ENCODE results near the gene KCNE4. TPM values are rescaled to one million over a fixed set of nuclear protein-coding genes. Genes with fewer than 3 reads are reported as not detected.

Gene KCNE4
- total and polyA plus RNA-seq, 4 donors = 0.19 to 0.42 (median 0.31) TPM

DNA sequence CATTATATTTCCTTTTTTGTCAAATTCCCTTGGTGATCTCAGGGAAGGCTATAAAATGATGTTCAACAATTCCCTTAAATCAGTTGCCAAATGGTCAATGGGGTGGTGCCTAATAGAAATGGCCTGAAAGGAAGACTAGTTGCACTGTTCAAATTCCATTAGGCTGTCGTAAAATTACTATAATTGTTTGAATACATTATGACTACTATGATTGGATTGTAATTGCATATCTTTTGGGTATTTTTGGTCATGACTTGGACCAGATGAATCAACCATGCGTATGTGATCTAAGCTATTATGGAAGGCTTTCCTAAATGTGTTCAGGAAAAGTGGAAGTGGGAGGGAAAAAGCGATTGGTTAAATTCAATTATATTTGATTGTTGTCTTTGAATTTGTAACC is 41.3 kb upstream of the KCNE4 start:
- Histone ChIP-seq H3K9me3 (ENCODE audit: control insufficient read depth in 4 of 4, low read length in 3 of 4) (no peaks in the 10 kb centered on the region), H3K27ac (ENCODE audit: low read depth in 1 of 2, low read length in 2 of 2) (no peak overlapping the region), H3K9ac (ENCODE audit: low read depth in 1 of 2, low read length in 2 of 2) (no peak overlapping the region), H3K36me3 (ENCODE audit: control insufficient read depth in 4 of 4, insufficient read depth in 3 of 4, low read depth in 1 of 4, low read length in 3 of 4) (no peaks in the 10 kb centered on the region), H3K27me3 (ENCODE audit: control insufficient read depth in 4 of 4, insufficient read depth in 4 of 4, low read length in 3 of 4) (no peaks in the 10 kb centered on the region), H3K4me1 (ENCODE audit: control insufficient read depth in 4 of 4, insufficient read depth in 4 of 4, low read length in 3 of 4) (no peaks in the 10 kb centered on the region), H3K4me3 (ENCODE audit: low read depth in 1 of 3, low read length in 3 of 3) (no peak overlapping the region)
- no peak for DNase-seq (ENCODE audit: low spot score)
- 93% methylated on average over 3 of the region's 3 CpGs for WGBS
- TF ChIP-seq MAX (IDR thresholded peaks at IDR 0.05) (no peak), GABPA (IDR thresholded peaks at IDR 0.05 in 1 of 2, conservative IDR thresholded peaks at IDR 0.05 in 1 of 2) (no peak), HNF4A (conservative IDR thresholded peaks at IDR 0.05) (no peak), ATF3 (IDR thresholded peaks at IDR 0.05) (no peak), NR2F2 (IDR thresholded peaks at IDR 0.05) (no peak), SP1 (IDR thresholded peaks at IDR 0.05) (no peak), JUND (IDR thresholded peaks at IDR 0.05) (no peak), FOXA1 (IDR thresholded peaks at IDR 0.05) (no peak), HNF4G (IDR thresholded peaks at IDR 0.05) (no peak), REST (IDR thresholded peaks at IDR 0.05) (no peak), ZBTB33 (IDR thresholded peaks at IDR 0.05) (no peak), FOXA2 (IDR thresholded peaks at IDR 0.05) (no peak), RXRA (IDR thresholded peaks at IDR 0.05) (no peak), EGR1 (IDR thresholded peaks at IDR 0.05; ENCODE audit: low read depth in 2 of 2) (no peak), TAF1 (conservative IDR thresholded peaks at IDR 0.05) (no peak), YY1 (IDR thresholded peaks at IDR 0.05) (no peak), RAD21 (IDR thresholded peaks at IDR 0.05) (no peak)
- TF ChIP-seq, protein P1, sequence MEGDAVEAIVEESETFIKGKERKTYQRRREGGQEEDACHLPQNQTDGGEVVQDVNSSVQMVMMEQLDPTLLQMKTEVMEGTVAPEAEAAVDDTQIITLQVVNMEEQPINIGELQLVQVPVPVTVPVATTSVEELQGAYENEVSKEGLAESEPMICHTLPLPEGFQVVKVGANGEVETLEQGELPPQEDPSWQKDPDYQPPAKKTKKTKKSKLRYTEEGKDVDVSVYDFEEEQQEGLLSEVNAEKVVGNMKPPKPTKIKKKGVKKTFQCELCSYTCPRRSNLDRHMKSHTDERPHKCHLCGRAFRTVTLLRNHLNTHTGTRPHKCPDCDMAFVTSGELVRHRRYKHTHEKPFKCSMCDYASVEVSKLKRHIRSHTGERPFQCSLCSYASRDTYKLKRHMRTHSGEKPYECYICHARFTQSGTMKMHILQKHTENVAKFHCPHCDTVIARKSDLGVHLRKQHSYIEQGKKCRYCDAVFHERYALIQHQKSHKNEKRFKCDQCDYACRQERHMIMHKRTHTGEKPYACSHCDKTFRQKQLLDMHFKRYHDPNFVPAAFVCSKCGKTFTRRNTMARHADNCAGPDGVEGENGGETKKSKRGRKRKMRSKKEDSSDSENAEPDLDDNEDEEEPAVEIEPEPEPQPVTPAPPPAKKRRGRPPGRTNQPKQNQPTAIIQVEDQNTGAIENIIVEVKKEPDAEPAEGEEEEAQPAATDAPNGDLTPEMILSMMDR (IDR thresholded peaks at IDR 0.05; ENCODE audit: low read depth, low read length, missing input control) = no peak

Data from liver (tissue), 9 donors.